NT2/D1 (cell line): ENCODE results near the gene ACOT11.

ENCODE experiments used
- YY1 ChIP-seq: IDR thresholded peaks from 2 replicates; pipeline ENCODE4 v1.6.1; 2011; ENCODE audit not compliant: insufficient read length, insufficient read depth
- ZNF274 ChIP-seq: IDR thresholded peaks from 2 replicates; pipeline ENCODE4 v1.6.1; 2011; ENCODE audit warnings: mild to moderate bottlenecking, low read depth, low read length

DNA sequence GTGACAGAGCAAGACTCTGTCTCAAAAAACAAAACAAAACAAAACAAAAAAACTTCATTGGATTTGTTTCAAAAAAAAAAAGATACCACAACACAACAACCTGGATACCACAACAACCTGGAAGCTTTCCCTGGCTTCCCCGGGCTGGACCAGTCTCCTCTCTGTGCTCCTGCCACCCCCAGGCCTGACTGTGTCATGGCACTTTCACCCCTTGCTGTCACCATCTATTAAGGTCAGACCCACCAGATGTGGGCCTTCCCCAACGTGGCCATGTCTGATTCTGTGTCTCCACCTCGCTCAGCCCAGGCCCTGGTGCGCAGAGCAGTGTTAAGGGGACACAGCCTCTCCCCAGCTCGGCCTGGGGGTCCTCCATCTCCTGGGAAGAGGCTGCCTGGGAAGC, 28.3 kb upstream of the ACOT11 start:
- TF ChIP-seq YY1 = no peak
- TF ChIP-seq ZNF274 = no peak
